GM21381 (cell line): ENCODE results near the gene PLGRKT.
"Not testable (repeated sequence)": the region's sequence is repeated elsewhere in the genome, so short reads cannot be mapped to it uniquely, and the experiment has no call there.

ENCODE experiments used
- ATAC-seq: cut with Tn5 transposase; IDR thresholded peaks from one replicate; pipeline ENCODE4 v1.9.1; 2021; ENCODE audit warnings: mild to moderate bottlenecking, moderate library complexity; ENCODE audit not compliant: unreplicated experiment

PLGRKT gene

DNA sequence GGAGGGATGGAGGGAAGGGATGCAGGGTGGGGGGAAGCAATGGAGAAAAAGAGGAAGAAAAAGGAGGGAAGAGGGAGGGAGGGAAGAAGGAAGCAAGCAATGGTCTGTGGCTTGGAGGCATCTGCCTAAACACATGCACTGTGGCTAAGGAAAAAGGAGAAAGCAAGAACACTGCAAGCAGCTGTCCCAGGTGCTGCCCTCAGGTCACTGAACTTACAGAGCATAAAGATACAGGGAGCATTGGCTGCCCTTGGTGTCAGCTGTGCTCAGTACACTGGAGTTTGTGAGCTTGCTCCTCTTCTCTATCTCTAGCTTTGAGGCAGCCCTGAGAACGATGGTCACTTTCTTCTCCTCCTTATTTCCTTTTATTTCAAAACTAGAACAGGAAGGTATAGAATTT is 116.1 kb downstream of the PLGRKT start:
- not testable (repeated sequence) for ATAC-seq

DNA sequence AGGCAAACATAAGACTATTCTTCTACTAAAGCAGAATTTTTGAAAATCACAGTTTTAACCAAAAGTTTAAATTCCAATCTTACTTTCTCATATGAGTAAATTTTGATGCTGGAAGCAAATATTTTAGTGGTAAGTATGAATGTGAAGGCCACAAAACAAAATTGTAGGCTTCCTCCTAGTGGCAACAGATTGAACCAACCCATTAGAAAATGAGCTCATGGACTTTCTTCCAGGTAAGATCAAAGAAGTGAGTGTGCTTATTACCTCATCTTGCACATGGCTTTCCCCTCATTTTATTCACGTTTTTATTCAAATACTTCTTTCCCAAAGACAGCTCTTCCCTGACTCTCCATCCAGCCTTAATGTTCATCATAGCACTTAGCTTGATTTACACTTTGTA is 116.7 kb downstream of the PLGRKT start:
- ATAC-seq: no peak

DNA sequence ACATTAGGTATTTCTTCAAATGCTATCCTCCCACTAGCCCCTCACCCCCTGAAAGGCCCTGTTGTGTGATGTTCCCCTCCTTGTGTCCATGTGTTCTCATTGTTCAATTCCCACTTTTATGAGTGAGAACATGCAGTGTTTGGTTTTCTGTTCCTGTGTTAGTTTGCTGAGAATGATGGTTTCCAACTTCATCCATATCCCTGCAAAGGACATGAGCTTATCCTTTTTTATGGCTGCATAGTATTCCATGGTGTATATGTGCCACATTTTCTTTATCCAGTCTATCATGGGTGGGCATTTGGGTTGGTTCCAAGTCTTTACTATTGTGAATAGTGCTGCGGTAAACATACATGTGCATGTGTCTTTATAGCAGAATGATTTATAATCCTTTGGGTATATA is 121.3 kb downstream of the PLGRKT start:
- not testable (repeated sequence) for ATAC-seq

DNA sequence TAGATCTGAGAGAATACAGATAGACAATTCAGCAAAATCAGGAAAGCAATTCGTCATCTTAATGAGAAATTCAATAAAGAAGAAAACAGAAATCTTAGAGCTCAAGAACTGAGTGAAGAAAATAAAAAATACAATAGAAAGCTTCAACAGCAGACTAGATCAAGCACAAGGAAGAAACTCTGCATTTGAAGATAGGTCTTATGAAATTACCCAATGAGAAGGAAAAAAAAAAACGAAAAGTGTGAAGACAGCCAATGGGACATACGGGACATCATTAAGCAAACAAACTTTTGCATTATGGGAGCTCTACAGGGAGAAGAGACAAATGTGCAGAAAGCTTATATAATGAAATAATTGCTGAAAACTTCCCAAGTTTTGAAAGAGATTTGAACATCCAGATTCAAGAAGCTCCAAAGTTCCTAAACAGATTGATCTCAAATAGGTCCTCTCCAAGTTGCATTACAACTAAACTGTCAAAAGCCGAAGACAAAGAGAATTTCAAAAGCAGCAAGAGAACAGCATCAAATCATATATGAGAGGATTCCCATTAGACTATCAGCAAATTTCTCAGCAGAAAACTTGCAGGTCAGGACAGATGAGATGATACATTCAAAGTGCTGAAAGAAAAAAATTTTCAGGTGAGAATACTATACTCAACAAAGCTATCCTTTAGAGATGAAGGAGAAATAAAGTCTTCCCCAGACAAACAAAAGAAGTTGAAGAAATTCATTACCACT is 122.4 kb downstream of the PLGRKT start:
- ATAC-seq: no peak

DNA sequence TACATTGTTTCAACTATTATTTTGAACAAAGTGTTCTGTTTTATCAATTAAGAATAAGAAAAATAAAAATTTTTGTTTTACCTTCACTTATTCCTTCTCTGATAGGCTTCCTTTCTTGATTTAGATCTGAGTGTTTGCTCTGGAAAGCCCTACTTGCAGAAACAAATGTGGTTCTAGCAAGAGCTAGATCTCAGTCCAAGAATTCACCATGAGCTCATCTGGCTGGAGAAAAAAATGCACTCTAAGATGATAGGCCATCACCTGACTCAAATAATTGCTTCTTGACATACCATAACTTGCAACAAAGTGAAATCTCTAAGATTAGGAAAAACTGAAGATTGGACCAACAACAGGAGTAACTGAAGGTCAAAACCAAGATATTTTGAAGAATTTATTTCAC is 126.9 kb downstream of the PLGRKT start:
- ATAC-seq: no peak
